ENCODE data around the gene NGF.

- TF ChIP-seq CTCF (IDR thresholded peaks at IDR 0.05) (no peak), ZFX (IDR thresholded peaks at IDR 0.05; ENCODE audit: borderline replicate concordance) (no peak)
Measured at GRCh38 chr1:115319706-115320105, 18.3 kb downstream of the NGF start.

Measured in 22Rv1 (cell line).